Naive thymus-derived CD4-positive, alpha-beta T cell (primary cell): ENCODE results near the gene SBNO1. TPM values are rescaled to one million over a fixed set of nuclear protein-coding genes. Genes with fewer than 3 reads are reported as not detected.

Experiments used
- ATAC-seq: fragments of 150-1000 bp; cut with Tn5 transposase; 2 replicates; pipeline ENCODE4 v1.10.0; 2021; ENCODE audit warnings: mild to moderate bottlenecking, moderate library complexity
- CTCF ChIA-PET: fragments of 350-600 bp; sonication (Branson Sonifier 250); formaldehyde crosslinking; loops from one replicate; lab custom pipeline; 2021; ENCODE audit warnings: antibody characterized with exemption; lab: Charles Lee
- POLR2A ChIA-PET: fragments of 350-600 bp; sonication (Branson Sonifier 250); formaldehyde crosslinking; loops from one replicate; lab custom pipeline; 2021; ENCODE audit warnings: antibody characterized with exemption, inconsistent platforms; lab: Charles Lee
- DNase-seq, 9 donors: peaks; one replicate each; pipeline versions ENCODE4 v3.0.0 to v3.0.0-alpha.2; 2020 to 2022; ENCODE audit warnings: mixed read lengths in 1 of 9
- H3K27ac ChIP-seq: one replicate; pipeline ENCODE4 v1.7.0; 2013; ENCODE audit warnings: mild to moderate bottlenecking, low read depth, low read length, moderate library complexity
- H3K27me3 ChIP-seq, 2 donors: one replicate each; pipeline ENCODE4 v1.7.0; 2013; ENCODE audit warnings: low read length in 2 of 2, mild to moderate bottlenecking in 2 of 2, moderate library complexity in 2 of 2; ENCODE audit not compliant: control insufficient read depth in 2 of 2, insufficient read depth in 2 of 2
- H3K36me3 ChIP-seq, 3 experiments: 1 replicate in 2 of 3; 2 replicates in 1 of 3; pipeline ENCODE4 v1.7.0; 2013; ENCODE audit warnings: low read length in 3 of 3, mild to moderate bottlenecking in 3 of 3, moderate library complexity in 1 of 3; ENCODE audit not compliant: insufficient read depth in 3 of 3, control insufficient read depth in 2 of 3
- H3K4me1 ChIP-seq, 2 donors: one replicate each; pipeline ENCODE4 v1.7.0; 2013; ENCODE audit warnings: low read length in 2 of 2, mild to moderate bottlenecking in 2 of 2, moderate library complexity in 1 of 2; ENCODE audit not compliant: control insufficient read depth in 2 of 2, insufficient read depth in 2 of 2
- H3K4me3 ChIP-seq: 2 replicates; pipeline ENCODE4 v1.7.0; 2013; ENCODE audit warnings: mild to moderate bottlenecking, low read length
- H3K9me3 ChIP-seq, 3 experiments: 1 replicate in 2 of 3; 2 replicates in 1 of 3; pipeline ENCODE4 v1.7.0; 2013; ENCODE audit warnings: low read length in 3 of 3; ENCODE audit not compliant: control insufficient read depth in 2 of 3
- H3K27ac Mint-ChIP-seq, 9 donors: one replicate each; pipeline ENCODE4 v1.8.0; 2020 to 2022; ENCODE audit warnings: mixed read lengths in 9 of 9, mild to moderate bottlenecking in 8 of 9, moderate library complexity in 5 of 9, inconsistent platforms in 2 of 9
- H3K27me3 Mint-ChIP-seq, 5 donors: one replicate each; pipeline ENCODE4 v1.8.0; 2021 to 2022; ENCODE audit warnings: mixed read lengths in 5 of 5, mild to moderate bottlenecking in 1 of 5
- H3K36me3 Mint-ChIP-seq, 5 donors: one replicate each; pipeline ENCODE4 v1.8.0; 2020 to 2022; ENCODE audit warnings: mixed read lengths in 5 of 5, mild to moderate bottlenecking in 3 of 5, inconsistent platforms in 1 of 5
- H3K4me1 Mint-ChIP-seq, 7 donors: one replicate each; pipeline ENCODE4 v1.8.0; 2020 to 2022; ENCODE audit warnings: mixed read lengths in 7 of 7, mild to moderate bottlenecking in 3 of 7, inconsistent platforms in 1 of 7
- H3K4me3 Mint-ChIP-seq, 10 donors: one replicate each; pipeline ENCODE4 v1.8.0; 2020 to 2022; ENCODE audit warnings: mild to moderate bottlenecking in 10 of 10, mixed read lengths in 10 of 10, moderate library complexity in 6 of 10, inconsistent platforms in 2 of 10
- H3K9me3 Mint-ChIP-seq, 11 donors: one replicate each; pipeline ENCODE4 v1.8.0; 2020 to 2022; ENCODE audit warnings: mixed read lengths in 11 of 11, mild to moderate bottlenecking in 4 of 11, inconsistent platforms in 1 of 11, moderate library complexity in 1 of 11
- intact Hi-C, 2 donors: fragments of 100-400 bp; cut with micrococcal nuclease; formaldehyde crosslinking; loops; one replicate each; pipeline ENCODE4 v1.15.1; 2023
- polyA plus RNA-seq, 2 donors: library from polyadenylated mRNA; unstranded; fragments of 300-500 nt; fragmentation: Illumina TruSeq; gene quantifications; one replicate each; pipeline ENCODE4 v1.2.3, GENCODE V29; 2021
- total RNA-seq, 6 experiments: library from RNA in 5 of 6; stranded (reverse) in 5 of 6; gene quantifications; 1 replicate in 5 of 6; 2 replicates in 1 of 6; pipeline ENCODE4 v1.2.3 and lab custom pipeline; 2021 to 2026

SBNO1 gene
- total and polyA plus RNA-seq, 7 experiments from 2014 or later: 30.1 to 49.9 (median 34.0) TPM

DNA sequence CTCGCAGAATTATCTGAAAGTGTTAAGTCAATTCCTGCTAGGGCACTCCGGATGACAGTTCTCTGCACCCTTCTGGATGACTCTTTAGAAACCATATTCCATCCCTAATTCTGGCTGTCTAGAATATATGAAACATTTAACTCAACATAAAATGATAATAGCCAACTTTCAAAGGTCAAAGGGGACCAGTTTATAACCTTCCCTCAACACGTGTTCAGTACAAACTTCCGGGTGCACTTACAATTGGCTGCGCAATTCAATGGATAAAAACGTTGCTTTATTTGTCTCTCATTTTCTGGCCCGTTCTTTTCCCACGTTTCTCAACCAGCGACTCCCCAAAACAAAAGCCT lies 1.3 kb downstream of the SBNO1 start:
- Histone ChIP-seq H3K27me3 (no peaks in the 10 kb centered on the region), H3K27ac (peak overlapping the region; percentile 86), H3K4me3 (peak overlapping the region; percentile 97), H3K36me3 (peaks cover 0 to 5% (median 0%) of the 10 kb centered on the region in 3 experiments), H3K9me3 (no peaks in the 10 kb centered on the region), H3K4me1 (peaks cover 14 to 16% of the 10 kb centered on the region in 2 donors)
- CTCF ChIA-PET: no interaction called here
- POLR2A ChIA-PET: interaction anchor here (0.6 to 3.6 kb wide), 11 partner anchors 9 to 205 kb away, joined by 3 to 21 read pairs (median 3); partner anchors contain the start of genes MPHOSPH9, MTRFR and SNRNP35
- Mint-ChIP-seq H3K27me3 (no peaks in the 10 kb centered on the region), H3K4me3 (peak overlapping the region; percentile 89 to 98 (median 95)), H3K4me1 (peaks cover 11 to 35% (median 16%) of the 10 kb centered on the region in 7 donors), H3K9me3 (peaks cover 0 to 2% (median 0%) of the 10 kb centered on the region in 11 donors), H3K27ac (peak overlapping the region; percentile 75 to 95 (median 88)), H3K36me3 (no peaks in the 10 kb centered on the region)
- intact Hi-C loops: loop anchor here (5.0 to 10.0 kb wide), 4 partner anchors 49 to 611 kb away; partner anchors contain the start of genes DENR (in 2 of the 2), CCDC92 (in 1 of the 2) and ZNF664 (in 1 of the 2)
- ATAC-seq (no peak), DNase-seq (peak in 6 of 9 donors; percentile 10 to 36 (median 31))

DNA sequence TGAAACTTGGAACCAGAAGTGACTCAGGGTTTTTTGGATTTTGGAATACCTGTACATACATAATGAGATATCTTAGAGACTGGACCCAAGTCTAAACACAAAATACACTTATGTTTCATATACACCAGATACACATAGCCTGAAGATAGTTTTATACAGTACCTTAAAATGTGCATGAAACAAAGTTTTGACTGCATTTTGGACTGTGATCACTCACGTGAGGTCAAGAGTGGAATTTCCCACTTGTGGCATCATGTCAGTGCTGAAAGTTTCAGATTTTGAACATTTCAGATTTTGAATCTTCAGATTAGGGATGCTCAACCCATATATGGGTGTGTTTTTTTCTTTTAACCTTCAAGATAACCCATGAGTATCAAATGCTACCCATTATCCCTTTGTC lies 6.6 kb downstream of the SBNO1 start:
- intact Hi-C loops: no loop called here
- Mint-ChIP-seq H3K27me3 (no peaks in the 10 kb centered on the region), H3K27ac (peak overlapping the region in 1 of 9 donors; percentile 36), H3K4me1 (peaks cover 27 to 68% (median 41%) of the 10 kb centered on the region in 7 donors), H3K36me3 (peaks cover 0 to 5% (median 4%) of the 10 kb centered on the region in 5 donors), H3K9me3 (no peaks in the 10 kb centered on the region), H3K4me3 (peak overlapping the region in 2 of 10 donors; percentile 26 to 32)
- H3K4me1 ChIP-seq: peaks cover 10 to 13% of the 10 kb centered on the region in 2 donors
- DNase-seq (no peak), ATAC-seq (no peak)
- no peaks in the 10 kb centered on the region for H3K9me3 ChIP-seq
- H3K27ac ChIP-seq: no peak overlapping the region
- POLR2A ChIA-PET: no interaction called here
- peaks cover 0 to 3% (median 0%) of the 10 kb centered on the region in 3 experiments for H3K36me3 ChIP-seq
- H3K4me3 ChIP-seq: no peak overlapping the region
- H3K27me3 ChIP-seq: no peaks in the 10 kb centered on the region
- CTCF ChIA-PET: no interaction called here

DNA sequence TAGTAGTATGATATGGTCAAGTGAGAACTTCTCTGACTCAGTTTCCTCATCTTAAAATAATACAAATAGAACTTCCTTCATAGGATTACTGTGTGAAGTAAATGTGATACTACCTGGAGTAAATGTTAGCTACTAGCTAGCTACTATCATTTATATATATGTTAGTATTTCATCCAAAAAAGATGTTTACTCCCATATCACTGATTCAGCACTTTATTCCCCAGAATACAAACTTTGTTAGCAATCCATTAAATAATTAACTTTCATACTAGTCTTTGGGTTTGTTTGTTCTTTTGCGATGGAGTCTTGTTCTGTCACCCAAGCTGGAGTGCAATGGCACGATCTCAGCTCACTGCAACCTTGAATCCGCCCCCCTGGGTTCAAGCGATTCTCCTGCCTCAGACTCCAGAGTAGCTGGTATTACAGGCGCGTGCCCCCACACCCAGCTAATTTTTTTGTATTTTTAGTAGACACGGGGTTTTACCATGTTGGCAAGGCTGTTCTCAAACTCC lies 8.4 kb downstream of the SBNO1 start:
- no peak for DNase-seq
- H3K36me3 ChIP-seq: peaks cover 0 to 3% (median 0%) of the 10 kb centered on the region in 3 experiments
- Mint-ChIP-seq H3K4me3 (peak overlapping the region in 3 of 10 donors; percentile 9 to 38 (median 31)), H3K27ac (peak overlapping the region in 2 of 9 donors; percentile 16 to 66), H3K36me3 (peaks cover 0 to 8% (median 4%) of the 10 kb centered on the region in 5 donors), H3K9me3 (no peaks in the 10 kb centered on the region), H3K27me3 (no peaks in the 10 kb centered on the region), H3K4me1 (peaks cover 34 to 77% (median 52%) of the 10 kb centered on the region in 7 donors)
- ChIA-PET CTCF (interaction anchor here (0.5 to 1.0 kb wide), 2 partner anchors 9 to 15 kb away, joined by 3 read pairs; no protein-coding TSS in a partner anchor), POLR2A (no interaction called here)
- H3K4me1 ChIP-seq: peaks cover 4 to 6% of the 10 kb centered on the region in 2 donors
- H3K4me3 ChIP-seq: no peak overlapping the region
- no peak overlapping the region for H3K27ac ChIP-seq
- no peaks in the 10 kb centered on the region for H3K9me3 ChIP-seq
- H3K27me3 ChIP-seq: no peaks in the 10 kb centered on the region
- no peak for ATAC-seq
- intact Hi-C loops: no loop called here

DNA sequence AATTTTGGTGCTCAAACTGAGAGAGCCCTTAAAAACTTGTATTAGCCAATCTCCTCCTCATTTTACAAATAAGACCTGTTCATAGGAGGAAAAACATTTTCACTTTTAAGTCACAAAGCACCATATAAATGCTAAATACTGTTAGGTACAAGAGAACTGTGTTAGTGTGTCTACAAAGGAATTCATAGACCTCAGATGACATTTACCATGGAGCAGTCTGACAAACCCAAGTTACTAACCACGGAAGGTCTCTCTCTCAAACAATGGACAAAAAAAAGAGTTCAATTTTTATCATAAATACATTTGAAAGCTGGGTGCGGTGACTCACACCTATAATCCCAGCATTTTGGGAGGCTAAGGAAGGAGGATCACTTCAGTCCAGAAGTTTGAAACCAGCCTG lies 10.0 kb downstream of the SBNO1 start:
- H3K4me1 ChIP-seq: peaks cover 4 to 6% of the 10 kb centered on the region in 2 donors
- H3K9me3 ChIP-seq: no peaks in the 10 kb centered on the region
- no peak overlapping the region for H3K4me3 ChIP-seq
- H3K27ac ChIP-seq: no peak overlapping the region
- no peak for ATAC-seq
- Mint-ChIP-seq H3K9me3 (no peaks in the 10 kb centered on the region), H3K27me3 (no peaks in the 10 kb centered on the region), H3K4me1 (peaks cover 45 to 75% (median 62%) of the 10 kb centered on the region in 7 donors), H3K27ac (peak overlapping the region in 5 of 9 donors; percentile 7 to 70 (median 54)), H3K4me3 (peak overlapping the region in 5 of 10 donors; percentile 8 to 52 (median 23)), H3K36me3 (peaks cover 0 to 12% (median 6%) of the 10 kb centered on the region in 5 donors)
- no peak for DNase-seq
- ChIA-PET CTCF (interaction anchor here (0.6 to 0.8 kb wide), 3 partner anchors 43 to 229 kb away, joined by 3 read pairs; no protein-coding TSS in a partner anchor), POLR2A (interaction anchor here (1.0 kb wide), 1 partner anchor 9 kb away, joined by 3 read pairs; the partner anchor contains the start of gene SBNO1)
- H3K36me3 ChIP-seq: peaks cover 0 to 9% (median 7%) of the 10 kb centered on the region in 3 experiments
- intact Hi-C loops: no loop called here
- H3K27me3 ChIP-seq: no peaks in the 10 kb centered on the region

DNA sequence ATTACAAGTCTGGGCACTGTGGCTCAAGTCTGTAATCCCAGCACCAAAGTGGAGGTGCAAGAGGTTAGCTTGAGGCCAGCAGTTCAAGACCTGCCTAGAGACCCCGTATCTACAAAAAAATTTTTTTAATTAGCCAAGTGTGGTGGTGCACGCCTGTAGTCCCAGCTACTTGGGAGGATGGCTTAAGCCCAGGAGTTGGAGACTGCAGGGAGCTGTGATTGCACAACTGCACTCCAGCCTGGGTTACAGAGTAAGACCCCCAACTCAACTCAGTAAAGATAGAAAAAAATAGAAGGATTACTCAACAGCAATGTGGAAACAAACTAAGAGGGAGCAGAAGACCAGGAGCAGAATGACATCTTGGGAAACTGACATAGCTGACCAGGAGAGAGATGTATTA lies 13.3 kb downstream of the SBNO1 start:
- Mint-ChIP-seq H3K4me1 (peaks cover 33 to 57% (median 47%) of the 10 kb centered on the region in 7 donors), H3K27me3 (no peaks in the 10 kb centered on the region), H3K27ac (peak overlapping the region in 5 of 9 donors; percentile 20 to 81 (median 65)), H3K36me3 (peaks cover 0 to 20% (median 6%) of the 10 kb centered on the region in 5 donors), H3K9me3 (no peaks in the 10 kb centered on the region), H3K4me3 (peak overlapping the region in 1 of 10 donors; percentile 13)
- intact Hi-C loops: no loop called here
- ChIA-PET CTCF (interaction anchor here (0.6 kb wide), 1 partner anchor 14 kb away, joined by 4 read pairs; the partner anchor contains the start of gene SBNO1), POLR2A (interaction anchor here (0.8 to 1.2 kb wide), 2 partner anchors 11 to 14 kb away, joined by 3 to 4 read pairs; partner anchors contain the start of gene SBNO1)
- no peaks in the 10 kb centered on the region for H3K27me3 ChIP-seq
- peaks cover 4 to 27% (median 4%) of the 10 kb centered on the region in 3 experiments for H3K36me3 ChIP-seq
- no peak overlapping the region for H3K27ac ChIP-seq
- no peak for DNase-seq
- no peak overlapping the region for H3K4me3 ChIP-seq
- no peaks in the 10 kb centered on the region for H3K9me3 ChIP-seq
- ATAC-seq: no peak
- H3K4me1 ChIP-seq: peaks cover 0 to 6% of the 10 kb centered on the region in 2 donors

DNA sequence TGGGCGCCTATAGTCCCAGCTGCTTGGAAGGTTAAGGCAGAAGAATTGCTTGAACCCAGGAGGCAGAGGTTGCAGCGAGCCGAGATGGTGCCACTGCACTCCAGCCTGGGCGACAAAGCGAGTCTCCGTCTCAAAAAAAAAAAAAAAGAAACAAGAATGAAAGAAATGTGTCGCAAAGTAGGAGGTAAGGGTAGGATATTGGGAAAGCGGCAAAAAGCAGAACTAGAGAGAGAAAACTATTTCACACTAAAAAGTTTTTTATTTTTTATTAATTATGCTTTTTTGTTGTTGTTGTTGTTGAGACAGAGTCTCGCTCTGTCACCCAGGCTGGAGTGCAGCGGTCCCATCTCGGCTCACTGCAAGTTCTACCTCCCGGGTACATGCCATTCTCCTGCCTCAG lies 17.7 kb downstream of the SBNO1 start:
- Histone ChIP-seq H3K4me1 (no peaks in the 10 kb centered on the region), H3K9me3 (no peaks in the 10 kb centered on the region), H3K27me3 (no peaks in the 10 kb centered on the region), H3K36me3 (peaks cover 21 to 66% (median 25%) of the 10 kb centered on the region in 3 experiments), H3K4me3 (no peak overlapping the region), H3K27ac (no peak overlapping the region)
- CTCF ChIA-PET: no interaction called here
- no peak for DNase-seq
- Mint-ChIP-seq H3K36me3 (peaks cover 13 to 38% (median 16%) of the 10 kb centered on the region in 5 donors), H3K27me3 (no peaks in the 10 kb centered on the region), H3K9me3 (no peaks in the 10 kb centered on the region), H3K4me3 (no peak overlapping the region), H3K27ac (peak overlapping the region in 1 of 9 donors; percentile 17), H3K4me1 (peaks cover 6 to 22% (median 18%) of the 10 kb centered on the region in 7 donors)
- intact Hi-C loops: no loop called here
- POLR2A ChIA-PET: interaction anchor here (2.6 kb wide), 1 partner anchor 18 kb away, joined by 8 read pairs; no protein-coding TSS in a partner anchor
- ATAC-seq: no peak
